ENCODE data around the gene FGF18.

The FGF18 gene

GRCh38 chr5:171434874-171435273 lies 15.4 kb downstream of the FGF18 start:
- Histone ChIP-seq H3K27me3 (ENCODE audit: control insufficient read depth, insufficient read depth, low read length) (no peaks in the 10 kb centered on the region), H3K36me3 (ENCODE audit: control insufficient read depth, low read depth, low read length) (no peaks in the 10 kb centered on the region), H3K27ac (ENCODE audit: low read length) (no peak overlapping the region), H3K9me3 (ENCODE audit: control insufficient read depth, low read depth, low read length) (no peaks in the 10 kb centered on the region), H3K4me1 (ENCODE audit: control insufficient read depth, low read depth, low read length) (peaks cover 24% of the 10 kb centered on the region), H3K4me3 (ENCODE audit: low read length) (no peak overlapping the region), H3K9ac (ENCODE audit: low read length) (no peak overlapping the region)

DNA sequence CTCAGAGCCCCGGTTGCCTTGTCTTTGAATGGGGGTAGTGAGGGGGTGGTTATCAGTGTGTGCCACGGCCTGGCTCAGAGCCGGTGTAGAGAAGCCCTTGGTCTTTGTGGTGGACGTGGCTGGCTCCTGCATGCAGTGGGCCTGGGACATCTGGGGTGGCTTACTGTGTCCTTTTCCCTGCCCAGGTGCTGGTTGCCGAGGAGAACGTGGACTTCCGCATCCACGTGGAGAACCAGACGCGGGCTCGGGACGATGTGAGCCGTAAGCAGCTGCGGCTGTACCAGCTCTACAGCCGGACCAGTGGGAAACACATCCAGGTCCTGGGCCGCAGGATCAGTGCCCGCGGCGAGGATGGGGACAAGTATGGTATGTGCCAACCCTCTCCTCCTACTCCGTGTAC lies 16.5 kb downstream of the FGF18 start:
- no peak overlapping the region for H3K9ac ChIP-seq (ENCODE audit: low read length)
- H3K9me3 ChIP-seq (ENCODE audit: control insufficient read depth, low read depth, low read length): no peaks in the 10 kb centered on the region
- H3K4me3 ChIP-seq (ENCODE audit: low read length): no peak overlapping the region
- H3K36me3 ChIP-seq (ENCODE audit: control insufficient read depth, low read depth, low read length): no peaks in the 10 kb centered on the region
- H3K27ac ChIP-seq (ENCODE audit: low read length): no peak overlapping the region
- H3K4me1 ChIP-seq (ENCODE audit: control insufficient read depth, low read depth, low read length): peaks cover 25% of the 10 kb centered on the region
- no peaks in the 10 kb centered on the region for H3K27me3 ChIP-seq (ENCODE audit: control insufficient read depth, insufficient read depth, low read length)

DNA sequence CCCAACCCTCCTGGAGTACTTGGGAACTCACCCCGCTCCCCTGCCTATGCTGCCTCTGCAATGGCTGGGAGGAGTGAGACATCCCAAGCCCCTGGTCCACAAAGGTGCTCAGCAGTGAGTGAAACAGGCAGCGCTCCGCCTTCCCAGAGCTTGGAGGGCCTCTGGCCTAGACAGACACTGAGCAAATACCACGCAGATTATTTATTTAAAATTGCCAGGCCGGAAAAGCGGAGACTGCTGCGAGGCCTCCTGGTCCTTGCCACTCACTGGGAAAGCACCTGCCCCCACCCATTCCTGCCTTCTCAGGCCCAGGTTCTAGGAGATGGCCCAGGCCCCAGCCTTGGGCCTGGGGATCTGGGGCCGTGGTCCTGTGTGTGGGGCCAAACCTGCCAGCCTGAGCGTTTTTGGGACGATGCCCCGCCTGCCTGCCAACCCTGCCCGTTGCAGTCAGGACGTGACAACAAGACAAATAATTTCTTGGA lies 17.4 kb downstream of the FGF18 start:
- no peaks in the 10 kb centered on the region for H3K27me3 ChIP-seq (ENCODE audit: control insufficient read depth, insufficient read depth, low read length)
- no peaks in the 10 kb centered on the region for H3K36me3 ChIP-seq (ENCODE audit: control insufficient read depth, low read depth, low read length)
- H3K9me3 ChIP-seq (ENCODE audit: control insufficient read depth, low read depth, low read length): no peaks in the 10 kb centered on the region
- no peak overlapping the region for H3K9ac ChIP-seq (ENCODE audit: low read length)
- no peak overlapping the region for H3K27ac ChIP-seq (ENCODE audit: low read length)
- H3K4me1 ChIP-seq (ENCODE audit: control insufficient read depth, low read depth, low read length): peaks cover 25% of the 10 kb centered on the region
- no peak overlapping the region for H3K4me3 ChIP-seq (ENCODE audit: low read length)

DNA sequence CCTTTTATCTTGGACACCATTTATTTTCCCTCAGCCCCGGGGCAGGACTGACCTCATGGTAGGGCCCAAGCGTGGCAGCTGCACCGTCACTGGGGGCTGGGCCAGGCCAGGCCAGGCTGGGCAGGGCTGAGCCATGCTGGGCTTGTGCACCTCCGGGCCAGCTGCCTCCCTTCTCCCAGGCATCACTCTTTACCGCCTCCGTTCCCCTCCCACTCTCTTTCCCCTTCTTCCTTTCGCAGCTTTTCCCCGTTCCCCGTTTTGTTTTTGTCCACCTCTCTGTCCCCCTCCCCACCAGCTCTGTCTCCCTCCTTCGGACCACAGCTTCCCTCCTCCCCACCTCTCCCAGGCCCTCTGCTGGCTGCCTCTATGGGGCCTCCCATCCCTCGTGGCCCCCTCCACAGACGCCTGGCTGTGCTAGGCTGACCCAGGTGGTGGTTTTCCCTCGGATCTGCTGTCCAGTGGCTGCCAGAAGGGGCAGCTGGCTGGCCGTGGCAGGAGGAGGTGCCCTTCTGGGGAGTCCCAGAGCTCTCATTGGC lies 17.9 kb downstream of the FGF18 start:
- Histone ChIP-seq H3K4me3 (ENCODE audit: low read length) (no peak overlapping the region), H3K36me3 (ENCODE audit: control insufficient read depth, low read depth, low read length) (no peaks in the 10 kb centered on the region), H3K9me3 (ENCODE audit: control insufficient read depth, low read depth, low read length) (no peaks in the 10 kb centered on the region), H3K27ac (ENCODE audit: low read length) (no peak overlapping the region), H3K27me3 (ENCODE audit: control insufficient read depth, insufficient read depth, low read length) (no peaks in the 10 kb centered on the region), H3K9ac (ENCODE audit: low read length) (no peak overlapping the region), H3K4me1 (ENCODE audit: control insufficient read depth, low read depth, low read length) (peaks cover 25% of the 10 kb centered on the region)

DNA sequence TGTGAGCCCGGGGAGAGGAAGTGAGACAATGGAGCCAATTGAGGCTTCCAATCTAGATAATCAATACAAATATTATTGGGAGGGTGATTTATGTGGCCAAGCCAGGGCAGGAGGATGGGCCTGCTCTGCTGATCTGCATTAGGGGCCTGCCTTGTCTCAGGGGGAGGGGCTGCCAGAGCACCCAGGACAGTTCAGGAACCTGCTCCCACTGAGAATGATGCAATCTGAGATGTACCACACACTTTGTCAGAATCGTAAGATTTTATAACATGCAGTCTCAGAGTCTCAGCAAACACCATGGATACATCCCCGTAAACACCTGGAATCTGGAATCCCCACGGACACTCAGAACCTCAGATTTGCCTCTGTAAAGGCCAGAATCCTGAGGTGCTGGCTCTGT lies 19.3 kb downstream of the FGF18 start:
- peaks cover 16% of the 10 kb centered on the region for H3K4me1 ChIP-seq (ENCODE audit: control insufficient read depth, low read depth, low read length)
- no peak overlapping the region for H3K4me3 ChIP-seq (ENCODE audit: low read length)
- no peaks in the 10 kb centered on the region for H3K9me3 ChIP-seq (ENCODE audit: control insufficient read depth, low read depth, low read length)
- H3K27ac ChIP-seq (ENCODE audit: low read length): no peak overlapping the region
- no peaks in the 10 kb centered on the region for H3K27me3 ChIP-seq (ENCODE audit: control insufficient read depth, insufficient read depth, low read length)
- H3K9ac ChIP-seq (ENCODE audit: low read length): no peak overlapping the region
- H3K36me3 ChIP-seq (ENCODE audit: control insufficient read depth, low read depth, low read length): no peaks in the 10 kb centered on the region

DNA sequence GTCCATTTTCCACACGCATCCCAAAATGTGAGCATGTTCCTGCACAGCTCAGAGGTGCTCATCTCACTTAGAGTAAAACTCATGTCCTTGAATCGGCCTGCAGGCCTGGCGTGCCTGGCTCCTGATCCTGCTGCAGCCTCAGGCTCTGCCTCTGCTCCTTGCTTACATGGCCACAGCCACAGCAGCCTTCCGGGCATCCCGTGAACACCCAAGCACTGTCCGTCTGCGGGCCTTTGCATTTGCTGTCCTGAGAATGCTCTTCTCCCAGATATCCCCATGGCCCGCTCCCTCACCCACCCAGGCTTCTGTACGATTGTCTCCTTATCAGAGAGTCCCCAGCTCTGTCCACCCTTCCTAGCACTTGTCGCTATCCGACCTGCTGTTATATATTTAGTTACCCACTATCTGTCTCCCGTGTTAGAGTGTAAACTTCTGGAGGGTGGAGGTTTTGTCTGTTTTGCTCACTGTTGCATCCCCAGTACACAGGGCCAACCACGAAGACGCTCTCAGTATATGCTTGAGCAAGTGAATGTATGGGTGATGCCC lies 21.9 kb downstream of the FGF18 start:
- Histone ChIP-seq H3K4me3 (ENCODE audit: low read length) (no peak overlapping the region), H3K36me3 (ENCODE audit: control insufficient read depth, low read depth, low read length) (no peaks in the 10 kb centered on the region), H3K9ac (ENCODE audit: low read length) (no peak overlapping the region), H3K27ac (ENCODE audit: low read length) (no peak overlapping the region), H3K9me3 (ENCODE audit: control insufficient read depth, low read depth, low read length) (no peaks in the 10 kb centered on the region), H3K4me1 (ENCODE audit: control insufficient read depth, low read depth, low read length) (peaks cover 15% of the 10 kb centered on the region), H3K27me3 (ENCODE audit: control insufficient read depth, insufficient read depth, low read length) (no peaks in the 10 kb centered on the region)

DNA sequence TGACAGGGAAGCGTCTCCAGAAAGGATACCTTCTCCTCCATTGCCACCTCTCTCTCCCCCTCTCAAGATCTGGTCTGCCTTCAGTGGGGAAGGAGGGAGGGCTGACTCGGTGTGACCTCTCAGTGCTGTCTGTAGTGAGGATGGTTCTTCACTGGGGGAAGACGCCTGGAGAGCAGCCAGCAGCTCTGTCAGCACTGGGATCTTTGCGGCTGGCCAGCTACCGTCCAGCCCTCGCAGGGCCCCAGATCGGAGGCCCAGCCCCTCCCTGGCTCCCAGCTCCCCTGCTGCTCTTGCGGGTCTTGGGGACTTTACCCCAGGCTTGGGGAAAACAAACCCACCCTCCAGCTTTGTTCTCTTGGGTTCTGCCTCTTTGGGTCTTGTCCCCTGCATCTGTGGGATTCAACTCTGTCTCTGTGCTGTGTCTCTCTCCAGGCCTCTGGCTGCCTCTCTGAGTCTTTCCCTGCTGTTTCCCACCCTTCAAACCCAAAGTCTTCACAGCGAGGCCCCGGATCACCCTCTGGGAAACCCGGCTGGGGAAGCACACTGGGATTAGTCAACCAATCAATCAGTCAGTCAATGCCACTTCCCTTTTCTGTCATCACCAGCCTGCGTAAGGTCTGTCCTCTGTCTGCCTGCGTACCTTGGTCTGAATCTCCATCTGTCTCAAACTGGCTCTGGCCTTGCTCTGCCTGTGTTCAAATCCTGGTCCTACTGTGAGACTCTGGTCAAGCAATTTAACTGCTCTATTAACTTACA lies 23.0 kb downstream of the FGF18 start:
- Histone ChIP-seq H3K27me3 (ENCODE audit: control insufficient read depth, insufficient read depth, low read length) (no peaks in the 10 kb centered on the region), H3K27ac (ENCODE audit: low read length) (no peak overlapping the region), H3K9me3 (ENCODE audit: control insufficient read depth, low read depth, low read length) (no peaks in the 10 kb centered on the region), H3K36me3 (ENCODE audit: control insufficient read depth, low read depth, low read length) (no peaks in the 10 kb centered on the region), H3K9ac (ENCODE audit: low read length) (no peak overlapping the region), H3K4me3 (ENCODE audit: low read length) (no peak overlapping the region), H3K4me1 (ENCODE audit: control insufficient read depth, low read depth, low read length) (peaks cover 15% of the 10 kb centered on the region)

DNA sequence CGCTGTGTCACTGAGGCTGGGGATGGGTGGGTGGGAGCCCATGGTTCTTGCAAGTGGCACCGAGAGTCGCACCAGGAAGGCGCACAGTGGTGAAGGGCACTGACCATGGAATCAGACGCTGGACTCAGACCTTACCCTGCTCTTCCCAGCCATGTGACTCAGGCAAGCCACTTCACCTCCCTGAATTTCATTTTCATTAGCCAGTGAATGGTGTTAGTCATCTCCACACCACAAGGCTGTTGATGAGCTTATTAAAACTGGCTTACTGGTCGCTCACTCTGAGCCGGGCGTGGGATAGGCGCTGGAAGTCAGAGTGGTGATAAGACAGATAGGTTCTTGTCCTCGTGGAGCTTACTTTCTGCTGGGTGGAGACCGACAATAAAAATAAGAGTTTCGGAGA lies 25.1 kb downstream of the FGF18 start:
- Histone ChIP-seq H3K4me1 (ENCODE audit: control insufficient read depth, low read depth, low read length) (peaks cover 17% of the 10 kb centered on the region), H3K9me3 (ENCODE audit: control insufficient read depth, low read depth, low read length) (no peaks in the 10 kb centered on the region), H3K27ac (ENCODE audit: low read length) (no peak overlapping the region), H3K4me3 (ENCODE audit: low read length) (no peak overlapping the region), H3K9ac (ENCODE audit: low read length) (no peak overlapping the region), H3K36me3 (ENCODE audit: control insufficient read depth, low read depth, low read length) (no peaks in the 10 kb centered on the region), H3K27me3 (ENCODE audit: control insufficient read depth, insufficient read depth, low read length) (peaks cover 3% of the 10 kb centered on the region)

GRCh38 chr5:171445644-171446516 lies 26.4 kb downstream of the FGF18 start:
- Histone ChIP-seq H3K27me3 (ENCODE audit: control insufficient read depth, insufficient read depth, low read length) (peaks cover 11% of the 10 kb centered on the region), H3K36me3 (ENCODE audit: control insufficient read depth, low read depth, low read length) (no peaks in the 10 kb centered on the region), H3K9me3 (ENCODE audit: control insufficient read depth, low read depth, low read length) (no peaks in the 10 kb centered on the region), H3K4me1 (ENCODE audit: control insufficient read depth, low read depth, low read length) (peaks cover 21% of the 10 kb centered on the region), H3K9ac (ENCODE audit: low read length) (no peak overlapping the region), H3K4me3 (ENCODE audit: low read length) (no peak overlapping the region), H3K27ac (ENCODE audit: low read length) (no peak overlapping the region)

DNA sequence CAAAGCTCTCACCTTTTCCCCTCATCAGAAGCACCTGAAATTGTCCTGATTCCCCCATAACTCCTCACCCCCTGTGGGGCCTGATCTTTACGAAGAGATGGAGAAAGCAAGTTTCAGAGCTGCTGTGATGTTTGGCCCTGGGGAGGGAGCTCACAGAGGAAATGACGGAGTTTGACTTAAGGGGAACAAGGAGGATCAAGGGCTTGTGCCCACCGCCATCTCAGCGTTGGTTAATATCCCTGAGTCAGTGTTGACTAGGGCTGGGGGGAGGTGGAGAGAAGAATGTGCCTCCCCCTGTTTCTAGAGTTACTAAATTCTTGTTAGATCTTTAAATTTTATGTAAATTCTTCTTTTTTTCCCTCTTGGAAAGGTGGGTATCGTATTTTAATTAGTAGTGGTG lies 27.8 kb downstream of the FGF18 start:
- Histone ChIP-seq H3K27me3 (ENCODE audit: control insufficient read depth, insufficient read depth, low read length) (peaks cover 11% of the 10 kb centered on the region), H3K4me3 (ENCODE audit: low read length) (no peak overlapping the region), H3K4me1 (ENCODE audit: control insufficient read depth, low read depth, low read length) (peaks cover 21% of the 10 kb centered on the region), H3K9me3 (ENCODE audit: control insufficient read depth, low read depth, low read length) (no peaks in the 10 kb centered on the region), H3K27ac (ENCODE audit: low read length) (no peak overlapping the region), H3K36me3 (ENCODE audit: control insufficient read depth, low read depth, low read length) (no peaks in the 10 kb centered on the region), H3K9ac (ENCODE audit: low read length) (no peak overlapping the region)

DNA sequence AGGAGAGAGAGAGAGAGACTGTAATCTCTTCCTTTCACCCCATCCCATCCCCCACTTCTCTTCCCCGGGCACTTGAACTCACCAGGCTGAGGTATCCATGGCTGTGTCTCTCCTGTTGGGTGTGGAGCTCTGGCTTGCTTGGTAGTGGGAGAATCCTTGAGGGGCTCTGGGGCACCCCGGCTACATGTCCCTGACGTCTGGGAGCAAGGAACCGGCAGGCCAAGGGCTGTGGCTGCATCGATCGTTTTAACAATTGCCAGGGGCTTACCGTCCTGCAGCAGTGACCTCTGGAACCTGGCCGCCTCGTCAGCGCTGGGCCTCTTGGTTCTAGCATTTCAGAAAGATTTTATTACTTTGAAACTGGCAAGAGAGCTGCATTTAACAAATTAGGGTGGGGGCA lies 30.0 kb downstream of the FGF18 start:
- no peak overlapping the region for H3K27ac ChIP-seq (ENCODE audit: low read length)
- H3K9me3 ChIP-seq (ENCODE audit: control insufficient read depth, low read depth, low read length): no peaks in the 10 kb centered on the region
- H3K27me3 ChIP-seq (ENCODE audit: control insufficient read depth, insufficient read depth, low read length): peaks cover 11% of the 10 kb centered on the region
- no peaks in the 10 kb centered on the region for H3K36me3 ChIP-seq (ENCODE audit: control insufficient read depth, low read depth, low read length)
- no peak overlapping the region for H3K9ac ChIP-seq (ENCODE audit: low read length)
- H3K4me1 ChIP-seq (ENCODE audit: control insufficient read depth, low read depth, low read length): peaks cover 21% of the 10 kb centered on the region
- no peak overlapping the region for H3K4me3 ChIP-seq (ENCODE audit: low read length)

Measured in iPS-18a (cell line).